ENCODE data around the gene L3MBTL2. TPM values are rescaled to one million over a fixed set of nuclear protein-coding genes. Genes with fewer than 3 reads are reported as not detected.

Gene L3MBTL2
- total and polyA plus RNA-seq, 11 donors = 7.3 to 25.7 (median 14.6) TPM

DNA sequence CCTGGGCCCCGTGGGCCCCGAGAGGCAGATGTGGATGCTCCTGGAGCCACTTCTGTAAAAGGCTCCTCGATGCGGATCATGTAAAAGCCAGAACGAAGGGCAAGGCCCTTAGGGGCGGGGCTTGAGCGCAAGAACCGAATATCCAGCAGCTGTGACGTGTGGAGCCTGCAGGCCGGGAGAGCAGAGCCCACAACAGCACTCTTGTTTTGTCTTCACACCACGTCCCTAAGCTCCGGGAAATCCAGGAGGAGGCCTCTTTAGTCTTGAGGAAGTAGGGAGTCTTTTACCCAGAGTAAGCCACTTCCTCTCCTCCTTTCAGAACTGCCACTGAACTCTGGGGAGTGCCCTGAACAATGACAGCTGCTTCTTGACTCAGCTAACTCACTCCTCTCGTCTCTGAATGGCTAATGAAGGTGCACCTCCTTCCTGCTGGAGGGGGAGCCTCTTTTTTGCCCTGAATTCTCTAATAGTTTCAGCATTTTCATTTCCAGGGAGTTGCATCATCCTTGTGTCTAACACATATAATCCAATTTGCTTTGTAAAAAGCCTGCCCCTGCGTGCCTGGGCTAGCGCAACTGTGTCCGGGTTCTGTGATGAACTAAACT is 12.5 kb downstream of the L3MBTL2 start:
- Histone ChIP-seq H3K4me3 (peak overlapping the region in 10 of 12 donors; percentile 12 to 54 (median 37)), H3K9me3 (no peaks in the 10 kb centered on the region)

DNA sequence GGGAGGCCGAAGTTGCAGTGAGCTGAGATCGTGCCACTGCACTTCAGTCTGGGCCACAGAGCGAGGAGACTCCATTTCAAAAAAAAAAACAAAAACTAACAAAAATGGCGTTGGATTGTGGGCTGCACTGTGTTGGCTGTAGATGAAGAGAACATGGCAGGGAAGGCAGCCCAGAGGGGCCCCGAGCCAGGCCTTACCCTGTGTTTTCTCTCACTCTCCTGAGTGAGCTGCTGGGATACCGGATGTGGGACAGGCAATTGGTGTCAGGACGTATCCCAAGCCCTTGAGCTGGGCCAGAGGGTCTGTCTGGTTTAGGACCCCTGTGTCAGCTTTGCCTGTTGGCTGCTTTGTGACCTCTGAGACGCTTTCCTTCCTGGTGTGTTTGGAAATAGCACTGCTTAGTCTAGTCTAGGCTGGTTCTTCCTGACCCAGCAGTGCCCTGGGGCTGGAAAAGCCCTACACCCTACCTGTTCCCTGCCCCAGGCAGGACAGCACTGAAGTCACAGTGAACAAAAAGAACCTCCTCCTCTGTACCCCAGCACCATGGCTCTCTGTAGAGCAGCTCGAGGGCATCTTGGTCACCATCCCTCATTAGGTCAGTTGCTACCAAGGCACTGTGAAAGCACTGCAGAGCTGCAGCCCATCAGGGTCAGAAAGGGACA is 17.9 kb downstream of the L3MBTL2 start:
- H3K9me3 ChIP-seq = no peaks in the 10 kb centered on the region
- no peak overlapping the region for H3K4me3 ChIP-seq
- TF ChIP-seq POLR2A (IDR thresholded peaks at IDR 0.05) = no peak
- TF ChIP-seq, protein P1, sequence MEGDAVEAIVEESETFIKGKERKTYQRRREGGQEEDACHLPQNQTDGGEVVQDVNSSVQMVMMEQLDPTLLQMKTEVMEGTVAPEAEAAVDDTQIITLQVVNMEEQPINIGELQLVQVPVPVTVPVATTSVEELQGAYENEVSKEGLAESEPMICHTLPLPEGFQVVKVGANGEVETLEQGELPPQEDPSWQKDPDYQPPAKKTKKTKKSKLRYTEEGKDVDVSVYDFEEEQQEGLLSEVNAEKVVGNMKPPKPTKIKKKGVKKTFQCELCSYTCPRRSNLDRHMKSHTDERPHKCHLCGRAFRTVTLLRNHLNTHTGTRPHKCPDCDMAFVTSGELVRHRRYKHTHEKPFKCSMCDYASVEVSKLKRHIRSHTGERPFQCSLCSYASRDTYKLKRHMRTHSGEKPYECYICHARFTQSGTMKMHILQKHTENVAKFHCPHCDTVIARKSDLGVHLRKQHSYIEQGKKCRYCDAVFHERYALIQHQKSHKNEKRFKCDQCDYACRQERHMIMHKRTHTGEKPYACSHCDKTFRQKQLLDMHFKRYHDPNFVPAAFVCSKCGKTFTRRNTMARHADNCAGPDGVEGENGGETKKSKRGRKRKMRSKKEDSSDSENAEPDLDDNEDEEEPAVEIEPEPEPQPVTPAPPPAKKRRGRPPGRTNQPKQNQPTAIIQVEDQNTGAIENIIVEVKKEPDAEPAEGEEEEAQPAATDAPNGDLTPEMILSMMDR (IDR thresholded peaks at IDR 0.05) = no peak
- H3K27me3 ChIP-seq = no peaks in the 10 kb centered on the region
- no peak overlapping the region for H3K27ac ChIP-seq
- WGBS, 4 donors = 82 to 95% (median 92%) methylated on average over 9 of the region's 9 CpGs
- peaks cover 4 to 93% (median 87%) of the 10 kb centered on the region in 9 donors for H3K36me3 ChIP-seq
- intact Hi-C loops (cut with DNase I) = no loop called here
- DNase-seq = no peak
- ATAC-seq = no peak
- H3K4me1 ChIP-seq = peaks cover 0 to 11% (median 5%) of the 10 kb centered on the region in 12 donors

More for the DNA sequence above, 12.5 kb downstream of the L3MBTL2 start:
- peak; percentile 79 to 88 (median 81) for DNase-seq
- intact Hi-C loops (cut with DNase I) = no loop called here
- peaks cover 0 to 32% (median 23%) of the 10 kb centered on the region in 12 donors for H3K4me1 ChIP-seq
- ATAC-seq = peak; percentile 82 to 95 (median 94)
- 36 to 40% (median 39%) methylated on average over 10 to 16 of the region's 16 CpGs for WGBS, 4 donors
- H3K36me3 ChIP-seq = peaks cover 4 to 67% (median 56%) of the 10 kb centered on the region in 9 donors
- no peaks in the 10 kb centered on the region for H3K27me3 ChIP-seq
- TF ChIP-seq, protein P1 (IDR thresholded peaks at IDR 0.05) = no peak
- TF ChIP-seq POLR2A (IDR thresholded peaks at IDR 0.05) = peak in 1 of 2 donors; percentile 36
- peak overlapping the region; percentile 25 to 93 (median 85) for H3K27ac ChIP-seq

DNA sequence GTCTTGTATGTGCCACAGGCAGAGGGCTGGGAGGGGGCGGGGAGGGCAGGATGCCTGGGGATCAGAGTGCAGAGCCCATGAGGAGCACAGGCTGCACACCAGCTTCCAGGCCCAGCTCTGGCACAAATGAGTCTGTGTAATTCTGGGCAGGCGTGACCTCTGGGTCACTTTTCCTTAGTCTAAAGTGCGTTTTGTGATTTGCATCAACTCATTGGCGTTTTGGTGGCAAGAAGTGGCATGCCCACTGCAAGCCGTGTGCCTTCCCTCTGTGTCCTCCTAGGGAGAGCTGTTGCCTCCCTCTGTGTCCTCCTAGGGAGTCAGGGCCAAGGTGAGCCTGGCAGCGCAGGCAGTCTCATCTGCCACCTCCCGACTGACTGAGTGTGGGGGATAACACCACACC is 18.4 kb downstream of the L3MBTL2 start:
- Histone ChIP-seq H3K27me3 (no peaks in the 10 kb centered on the region), H3K4me1 (peaks cover 0 to 5% (median 0%) of the 10 kb centered on the region in 12 donors), H3K36me3 (peaks cover 4 to 98% (median 91%) of the 10 kb centered on the region in 9 donors), H3K27ac (no peak overlapping the region), H3K9me3 (no peaks in the 10 kb centered on the region), H3K4me3 (no peak overlapping the region)
- TF ChIP-seq, protein P1 (IDR thresholded peaks at IDR 0.05) = no peak
- TF ChIP-seq POLR2A (IDR thresholded peaks at IDR 0.05) = no peak
- intact Hi-C loops (cut with DNase I) = no loop called here
- DNase-seq (no peak), ATAC-seq (no peak)
- WGBS, 4 donors = 86 to 95% (median 91%) methylated on average over 7 of the region's 7 CpGs
